T47D (cell line): ENCODE measurements around the gene TRMT1.

Experiments
- DNase-seq, 2 experiments: peaks; one replicate each; pipeline versions ENCODE4 v3.0.0 to v3.0.0-alpha.2; 2011 to 2012; ENCODE audit warnings: low read depth in 1 of 2, low spot score in 1 of 2
- JUND ChIP-seq: IDR thresholded peaks from 2 replicates; pipeline ENCODE4 v1.6.1; 2012; ENCODE audit warnings: low read depth
- in situ Hi-C: cut with HindIII; loops from 2 replicates; pipeline ENCODE4 v1.10.0; 2016; ENCODE audit warnings: low sequenced_read_pairs, low pct_unique_long_range_greater_than_20kb

Gene TRMT1

GRCh38 chr19:13092606-13093235 is 23.8 kb downstream of the TRMT1 start:
- no peak for TF ChIP-seq JUND
- DNase-seq, result no peak
- in situ Hi-C loops, result no loop called here

GRCh38 chr19:13092158-13092543 is 24.4 kb downstream of the TRMT1 start:
- no peak for TF ChIP-seq JUND
- no peak for DNase-seq
- in situ Hi-C loops, result no loop called here

- in situ Hi-C loops, result no loop called here
- DNase-seq, result no peak
- TF ChIP-seq JUND, result no peak
Observed at GRCh38 chr19:13091400-13092157, 25.0 kb downstream of the TRMT1 start.

- DNase-seq, result no peak
- TF ChIP-seq JUND, result no peak
- in situ Hi-C loops, result no loop called here
Observed at GRCh38 chr19:13090511-13091231, 25.9 kb downstream of the TRMT1 start.

- no peak for DNase-seq
- in situ Hi-C loops, result no loop called here
- TF ChIP-seq JUND, result no peak
Observed at GRCh38 chr19:13089857-13090507, 26.6 kb downstream of the TRMT1 start.

GRCh38 chr19:13089139-13089856 is 27.2 kb downstream of the TRMT1 start:
- no peak for TF ChIP-seq JUND
- DNase-seq, result peak in 1 of 2 experiments; percentile 15
- in situ Hi-C loops, result no loop called here

GRCh38 chr19:13087795-13088537 is 28.6 kb downstream of the TRMT1 start:
- no peak for TF ChIP-seq JUND
- in situ Hi-C loops, result no loop called here
- DNase-seq, result no peak

- TF ChIP-seq JUND, result no peak
- DNase-seq, result no peak
- in situ Hi-C loops, result no loop called here
Observed at GRCh38 chr19:13087295-13087694, 29.2 kb downstream of the TRMT1 start.

GRCh38 chr19:13086341-13086740 is 30.2 kb downstream of the TRMT1 start:
- no peak for TF ChIP-seq JUND
- in situ Hi-C loops, result no loop called here
- DNase-seq, result no peak

GRCh38 chr19:13085666-13086065 is 30.9 kb downstream of the TRMT1 start:
- no peak for DNase-seq
- in situ Hi-C loops, result no loop called here
- no peak for TF ChIP-seq JUND

- DNase-seq, result no peak
- in situ Hi-C loops, result no loop called here
- no peak for TF ChIP-seq JUND
Observed at GRCh38 chr19:13083627-13084026, 32.9 kb downstream of the TRMT1 start.
